Activated T-helper 17 cell treated with anti-CD3 and anti-CD28 coated beads, Interleukin-2, amount 50 U/mL, for 72 hours (primary cell): Measurements from ENCODE around the gene NDUFA11. TPM values are rescaled to one million over a fixed set of nuclear protein-coding genes. Genes with fewer than 3 reads are reported as not detected.
"Not testable (repeated sequence)": the region's sequence is repeated elsewhere in the genome, so short reads cannot be mapped to it uniquely, and the experiment has no call there.

Experiments
- ATAC-seq: fragments of 150-1000 bp; cut with Tn5 transposase; replicated peaks from 2 replicates; pipeline ENCODE4 v1.10.0; 2021; ENCODE audit warnings: mild to moderate bottlenecking, moderate library complexity
- H3K27ac Mint-ChIP-seq: one replicate; pipeline ENCODE4 v1.8.0; 2022; ENCODE audit warnings: mixed read lengths
- H3K27me3 Mint-ChIP-seq: one replicate; pipeline ENCODE4 v1.8.0; 2022; ENCODE audit warnings: mixed read lengths
- H3K36me3 Mint-ChIP-seq: one replicate; pipeline ENCODE4 v1.8.0; 2022; ENCODE audit warnings: low read depth, mild to moderate bottlenecking, mixed read lengths
- H3K4me1 Mint-ChIP-seq: one replicate; pipeline ENCODE4 v1.8.0; 2022; ENCODE audit warnings: mixed read lengths
- H3K4me3 Mint-ChIP-seq: one replicate; pipeline ENCODE4 v1.8.0; 2022; ENCODE audit warnings: mild to moderate bottlenecking, mixed read lengths
- H3K9me3 Mint-ChIP-seq: one replicate; pipeline ENCODE4 v1.8.0; 2022; ENCODE audit warnings: mixed read lengths
- total RNA-seq, 2 donors: library from RNA; stranded (reverse); gene quantifications; one replicate each; pipeline ENCODE4 v1.2.3, GENCODE V29; 2022

Gene NDUFA11
- total RNA-seq, 2 donors from 2014 or later = 162 to 249 TPM

GRCh38 chr19:5892772-5893275 lies 10.8 kb downstream of the NDUFA11 start:
- Mint-ChIP-seq H3K27ac (no peak overlapping the region), H3K36me3 (peaks cover 5% of the 10 kb centered on the region), H3K27me3 (peaks cover 6% of the 10 kb centered on the region), H3K9me3 (no peaks in the 10 kb centered on the region), H3K4me3 (no peak overlapping the region), H3K4me1 (no peaks in the 10 kb centered on the region)
- ATAC-seq = no peak

GRCh38 chr19:5891938-5892771 lies 11.4 kb downstream of the NDUFA11 start:
- Mint-ChIP-seq H3K27ac (no peak overlapping the region), H3K4me1 (no peaks in the 10 kb centered on the region), H3K9me3 (no peaks in the 10 kb centered on the region), H3K27me3 (peaks cover 6% of the 10 kb centered on the region), H3K4me3 (no peak overlapping the region), H3K36me3 (peaks cover 5% of the 10 kb centered on the region)
- ATAC-seq = peak; percentile 58

GRCh38 chr19:5891572-5891937 lies 12.0 kb downstream of the NDUFA11 start:
- Mint-ChIP-seq H3K4me3 (no peak overlapping the region), H3K27me3 (peaks cover 6% of the 10 kb centered on the region), H3K27ac (no peak overlapping the region), H3K9me3 (no peaks in the 10 kb centered on the region), H3K36me3 (peaks cover 5% of the 10 kb centered on the region), H3K4me1 (no peaks in the 10 kb centered on the region)
- ATAC-seq = no peak

GRCh38 chr19:5890099-5890498 lies 13.5 kb downstream of the NDUFA11 start:
- no peak for ATAC-seq
- Mint-ChIP-seq H3K4me3 (no peak overlapping the region), H3K36me3 (no peaks in the 10 kb centered on the region), H3K27me3 (peaks cover 6% of the 10 kb centered on the region), H3K9me3 (no peaks in the 10 kb centered on the region), H3K4me1 (no peaks in the 10 kb centered on the region), H3K27ac (no peak overlapping the region)

GRCh38 chr19:5889288-5889971 lies 14.2 kb downstream of the NDUFA11 start:
- Mint-ChIP-seq H3K36me3 (no peaks in the 10 kb centered on the region), H3K27ac (no peak overlapping the region), H3K4me3 (no peak overlapping the region), H3K27me3 (peaks cover 6% of the 10 kb centered on the region), H3K4me1 (no peaks in the 10 kb centered on the region), H3K9me3 (no peaks in the 10 kb centered on the region)
- ATAC-seq = no peak

GRCh38 chr19:5884065-5884811 lies 19.4 kb downstream of the NDUFA11 start:
- H3K4me1 Mint-ChIP-seq, H3K27me3 Mint-ChIP-seq, H3K4me3 Mint-ChIP-seq, ATAC-seq, H3K9me3 Mint-ChIP-seq, H3K27ac Mint-ChIP-seq, H3K36me3 Mint-ChIP-seq: not testable (repeated sequence)

GRCh38 chr19:5883157-5883873 lies 20.3 kb downstream of the NDUFA11 start:
- H3K4me1 Mint-ChIP-seq, H3K36me3 Mint-ChIP-seq, H3K27ac Mint-ChIP-seq, ATAC-seq, H3K27me3 Mint-ChIP-seq, H3K4me3 Mint-ChIP-seq, H3K9me3 Mint-ChIP-seq: not testable (repeated sequence)

GRCh38 chr19:5882421-5882968 lies 21.1 kb downstream of the NDUFA11 start:
- H3K9me3 Mint-ChIP-seq = no peaks in the 10 kb centered on the region

GRCh38 chr19:5881543-5882299 lies 21.9 kb downstream of the NDUFA11 start:
- no peak for ATAC-seq
- Mint-ChIP-seq H3K27me3 (peaks cover 7% of the 10 kb centered on the region), H3K36me3 (no peaks in the 10 kb centered on the region), H3K4me3 (no peak overlapping the region), H3K27ac (no peak overlapping the region), H3K4me1 (no peaks in the 10 kb centered on the region), H3K9me3 (no peaks in the 10 kb centered on the region)

More at GRCh38 chr19:5882421-5882968, 21.1 kb downstream of the NDUFA11 start:
- H3K27me3 Mint-ChIP-seq = peaks cover 4% of the 10 kb centered on the region
- H3K4me1 Mint-ChIP-seq = no peaks in the 10 kb centered on the region
- H3K4me3 Mint-ChIP-seq = no peak overlapping the region
- no peak for ATAC-seq
- no peak overlapping the region for H3K27ac Mint-ChIP-seq
- no peaks in the 10 kb centered on the region for H3K36me3 Mint-ChIP-seq

GRCh38 chr19:5880604-5881078 lies 22.9 kb downstream of the NDUFA11 start:
- Mint-ChIP-seq H3K27me3 (peaks cover 7% of the 10 kb centered on the region), H3K27ac (no peak overlapping the region), H3K36me3 (no peaks in the 10 kb centered on the region), H3K4me3 (no peak overlapping the region), H3K4me1 (no peaks in the 10 kb centered on the region), H3K9me3 (no peaks in the 10 kb centered on the region)
- ATAC-seq = no peak

GRCh38 chr19:5880196-5880595 lies 23.4 kb downstream of the NDUFA11 start:
- no peak for ATAC-seq
- Mint-ChIP-seq H3K4me3 (no peak overlapping the region), H3K36me3 (no peaks in the 10 kb centered on the region), H3K4me1 (no peaks in the 10 kb centered on the region), H3K27ac (no peak overlapping the region), H3K9me3 (no peaks in the 10 kb centered on the region), H3K27me3 (peaks cover 7% of the 10 kb centered on the region)

- H3K27ac Mint-ChIP-seq = no peak overlapping the region
- no peak for ATAC-seq
- no peaks in the 10 kb centered on the region for H3K36me3 Mint-ChIP-seq
- no peak overlapping the region for H3K4me3 Mint-ChIP-seq
- H3K4me1 Mint-ChIP-seq = no peaks in the 10 kb centered on the region
- H3K27me3 Mint-ChIP-seq = peaks cover 7% of the 10 kb centered on the region
- H3K9me3 Mint-ChIP-seq = no peaks in the 10 kb centered on the region
These were observed 25.7 kb downstream of the NDUFA11 start for GRCh38 chr19:5877882-5878281.

- peaks cover 4% of the 10 kb centered on the region for H3K27me3 Mint-ChIP-seq
- no peak for ATAC-seq
- H3K4me1 Mint-ChIP-seq = no peaks in the 10 kb centered on the region
- H3K4me3 Mint-ChIP-seq = no peak overlapping the region
- H3K9me3 Mint-ChIP-seq = no peaks in the 10 kb centered on the region
- H3K27ac Mint-ChIP-seq = no peak overlapping the region
- no peaks in the 10 kb centered on the region for H3K36me3 Mint-ChIP-seq
These were observed 26.2 kb downstream of the NDUFA11 start for GRCh38 chr19:5877427-5877826.
